DMS153 treated with DMSO at 0.1 percent for 48 hours (cell line): Measurements from ENCODE around the gene JOSD1.
A peak's percentile ranks its signal among the peaks of the same experiment; 100 is the strongest.

Source experiments
- DNase-seq: peaks from one replicate; lab custom pipeline; 2025; ENCODE audit not compliant: unreplicated experiment; lab: John Stamatoyannopoulos, UW

JOSD1 gene

GRCh38 chr22:38715176-38715764, 14.5 kb upstream of the JOSD1 start:
- DNase-seq: no peak

GRCh38 chr22:38713921-38714320, 13.2 kb upstream of the JOSD1 start:
- DNase-seq: no peak

GRCh38 chr22:38712486-38713207, 11.9 kb upstream of the JOSD1 start:
- no peak for DNase-seq

GRCh38 chr22:38710866-38711265, 10.1 kb upstream of the JOSD1 start:
- DNase-seq: no peak

GRCh38 chr22:38710351-38710750, 9.6 kb upstream of the JOSD1 start:
- no peak for DNase-seq

- DNase-seq: no peak
Measured at GRCh38 chr22:38709306-38709705, 8.6 kb upstream of the JOSD1 start.

- no peak for DNase-seq
Measured at GRCh38 chr22:38707984-38708383, 7.2 kb upstream of the JOSD1 start.

GRCh38 chr22:38707346-38707745, 6.6 kb upstream of the JOSD1 start:
- no peak for DNase-seq

GRCh38 chr22:38706901-38707195, 6.1 kb upstream of the JOSD1 start:
- DNase-seq: no peak

- no peak for DNase-seq
Measured at GRCh38 chr22:38706101-38706900, 5.6 kb upstream of the JOSD1 start.

- DNase-seq: peak; percentile 99
Measured at GRCh38 chr22:38705235-38706100, 4.7 kb upstream of the JOSD1 start, which contains the start of gene GTPBP1. TSS of gene GTPBP1 (plus strand) at chr22:38705944. CDS start at chr22:38705956, 12 bp downstream.

- DNase-seq: no peak
Measured at GRCh38 chr22:38704654-38705234, 4.0 kb upstream of the JOSD1 start.

- no peak for DNase-seq
Measured at GRCh38 chr22:38700270-38700788, 414 bp downstream of the JOSD1 start.

- no peak for DNase-seq
Measured at GRCh38 chr22:38699784-38700183, 959 bp downstream of the JOSD1 start.

GRCh38 chr22:38699143-38699542, 1.6 kb downstream of the JOSD1 start:
- DNase-seq: no peak

GRCh38 chr22:38698407-38699094, 2.2 kb downstream of the JOSD1 start:
- DNase-seq: no peak

GRCh38 chr22:38697425-38698089, 3.2 kb downstream of the JOSD1 start:
- no peak for DNase-seq

- DNase-seq: no peak
Measured at GRCh38 chr22:38696606-38697424, 3.9 kb downstream of the JOSD1 start.

GRCh38 chr22:38694940-38695339, 5.8 kb downstream of the JOSD1 start:
- no peak for DNase-seq
